Kasumi-1 (cell line): ENCODE results near the gene ARPC1B.
A peak's percentile ranks its signal among the peaks of the same experiment; 100 is the strongest.
"Not testable (repeated sequence)": the region's sequence is repeated elsewhere in the genome, so short reads cannot be mapped to it uniquely, and the experiment has no call there.

Experiments used
- DNase-seq, 2 experiments: peaks; one replicate each; lab custom pipeline; 2025; lab: John Stamatoyannopoulos, UW

Gene ARPC1B

GRCh38 chr7:99409192-99409572 lies 34.7 kb downstream of the ARPC1B start:
- peak; percentile 52 to 64 for DNase-seq

GRCh38 chr7:99409806-99410205 lies 35.3 kb downstream of the ARPC1B start:
- no peak for DNase-seq

DNA sequence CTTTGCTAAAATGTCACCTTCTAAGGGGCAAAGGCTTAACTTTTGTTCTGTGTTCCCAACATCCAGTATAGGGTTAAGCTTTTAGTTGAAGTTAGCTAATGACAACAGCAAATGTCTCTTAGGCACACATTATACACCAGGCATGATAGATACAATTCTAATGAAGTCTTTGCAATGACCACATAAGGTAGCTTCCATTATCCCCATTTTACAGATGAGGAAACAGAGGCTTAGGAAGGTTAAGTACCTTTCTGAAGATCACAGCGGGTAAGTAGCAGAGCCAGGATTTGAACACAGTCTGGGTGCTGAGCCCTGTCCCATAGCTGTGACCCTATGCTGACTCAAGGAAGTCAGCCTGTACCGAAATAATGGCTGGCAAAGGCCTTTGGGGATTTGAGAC lies 36.1 kb downstream of the ARPC1B start:
- no peak for DNase-seq

DNA sequence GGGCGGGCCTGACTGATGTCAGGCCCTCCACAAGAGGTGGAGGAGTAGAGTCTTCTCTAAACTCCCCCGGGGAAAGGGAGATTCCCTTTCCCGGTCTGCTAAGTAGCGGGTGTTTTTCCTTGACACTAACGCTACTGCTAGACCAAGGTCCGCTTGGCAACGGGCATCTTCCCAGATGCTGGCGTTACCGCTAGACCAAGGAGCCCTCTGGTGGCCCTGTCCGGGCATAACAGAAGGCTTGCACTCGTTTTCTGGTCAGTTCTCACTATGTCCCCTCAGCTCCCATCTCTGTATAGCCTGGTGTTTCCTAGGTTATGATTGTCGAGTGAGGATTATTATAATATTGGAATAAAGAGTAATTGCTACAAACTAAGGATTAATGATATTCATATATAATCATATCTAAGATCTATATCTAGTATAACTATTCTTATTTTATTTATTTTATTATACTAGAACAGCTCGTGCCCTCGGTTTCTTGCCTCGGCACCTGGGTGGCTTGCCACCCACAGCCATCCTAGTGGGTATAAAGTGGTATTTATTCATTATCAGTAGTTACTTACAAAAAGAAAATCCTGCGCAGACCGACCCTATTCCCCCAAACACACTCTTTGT lies 41.1 kb downstream of the ARPC1B start:
- DNase-seq = peak; percentile 39 to 53

DNA sequence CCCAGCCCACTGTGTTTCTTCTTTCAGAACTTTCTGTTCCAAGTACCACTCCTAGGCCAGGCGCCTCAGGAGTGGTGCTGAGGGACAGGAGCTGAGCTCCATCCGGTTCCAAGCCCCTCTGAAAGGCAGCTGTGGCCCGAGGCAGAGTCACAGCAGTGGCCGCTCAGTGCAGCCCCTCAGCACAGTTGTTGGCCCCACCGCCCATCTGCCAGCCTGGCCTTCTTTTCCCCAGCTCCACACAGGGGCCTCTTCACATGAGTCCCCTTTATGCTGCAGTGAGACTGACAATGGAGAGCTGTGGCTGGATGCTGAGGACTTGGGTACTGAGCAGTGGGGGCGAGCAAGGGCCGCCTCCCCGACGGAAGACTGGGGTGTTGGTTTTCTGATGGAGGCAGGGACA lies 43.7 kb downstream of the ARPC1B start:
- DNase-seq = no peak

GRCh38 chr7:99419323-99420021 lies 44.9 kb downstream of the ARPC1B start:
- no peak for DNase-seq

GRCh38 chr7:99420213-99420612 lies 45.7 kb downstream of the ARPC1B start:
- no peak for DNase-seq

DNA sequence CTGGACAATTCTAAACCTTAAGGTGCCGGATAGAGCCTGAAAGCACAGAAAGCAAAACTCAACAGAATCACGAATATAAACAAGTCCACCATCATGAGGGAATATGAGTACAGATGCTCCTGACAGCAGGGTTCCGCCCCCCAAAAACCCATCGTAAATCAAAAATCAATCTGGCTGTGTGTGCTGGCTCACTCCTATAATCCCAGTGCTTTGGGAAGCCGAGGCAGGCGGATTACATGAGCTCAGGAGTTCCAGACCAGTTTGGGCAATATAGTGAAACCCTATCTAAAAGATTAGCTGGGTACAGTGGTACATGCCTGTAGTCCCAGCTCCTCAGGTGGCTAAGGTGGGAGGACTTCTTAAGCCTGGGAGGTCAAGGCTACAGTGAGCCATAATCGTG lies 46.5 kb downstream of the ARPC1B start:
- no peak for DNase-seq

DNA sequence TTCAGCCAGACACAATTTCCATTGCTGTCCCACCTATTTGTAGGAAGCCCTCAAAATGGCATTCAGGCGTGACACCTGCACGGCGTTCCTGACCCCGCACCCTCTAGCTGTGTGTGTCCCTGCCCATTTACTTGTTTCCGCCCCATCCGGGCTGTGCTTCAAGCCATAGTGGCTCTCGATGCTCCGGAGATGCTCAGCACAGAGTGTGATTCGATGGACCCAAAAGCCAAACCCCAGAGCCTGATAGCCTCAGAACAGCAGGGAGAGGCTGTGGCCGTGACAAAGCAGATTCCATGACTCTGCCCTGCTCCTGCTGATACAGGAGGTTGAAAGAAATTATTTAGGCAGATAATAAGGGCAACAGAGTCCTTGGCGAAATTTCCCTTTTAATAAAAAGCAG lies 47.7 kb downstream of the ARPC1B start:
- no peak for DNase-seq

DNA sequence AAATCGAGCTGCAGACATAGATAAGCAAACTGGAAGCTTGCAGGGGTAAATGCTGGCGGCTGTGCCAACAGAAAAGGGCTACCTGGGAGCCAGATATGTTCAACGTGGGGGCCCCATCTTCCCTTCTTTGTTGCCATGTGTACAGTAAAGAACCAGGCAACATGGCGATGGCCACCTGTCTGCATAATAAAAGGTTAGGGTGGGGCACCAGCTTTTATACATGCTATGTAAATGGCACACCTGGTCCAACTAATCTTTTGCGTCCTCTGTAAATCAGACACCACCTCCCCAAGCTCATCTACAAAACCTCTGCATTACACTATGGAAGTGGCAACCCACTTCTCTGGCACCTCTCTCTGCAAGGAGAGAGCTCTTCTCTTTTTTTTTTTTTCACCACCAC lies 48.1 kb downstream of the ARPC1B start:
- no peak for DNase-seq

DNA sequence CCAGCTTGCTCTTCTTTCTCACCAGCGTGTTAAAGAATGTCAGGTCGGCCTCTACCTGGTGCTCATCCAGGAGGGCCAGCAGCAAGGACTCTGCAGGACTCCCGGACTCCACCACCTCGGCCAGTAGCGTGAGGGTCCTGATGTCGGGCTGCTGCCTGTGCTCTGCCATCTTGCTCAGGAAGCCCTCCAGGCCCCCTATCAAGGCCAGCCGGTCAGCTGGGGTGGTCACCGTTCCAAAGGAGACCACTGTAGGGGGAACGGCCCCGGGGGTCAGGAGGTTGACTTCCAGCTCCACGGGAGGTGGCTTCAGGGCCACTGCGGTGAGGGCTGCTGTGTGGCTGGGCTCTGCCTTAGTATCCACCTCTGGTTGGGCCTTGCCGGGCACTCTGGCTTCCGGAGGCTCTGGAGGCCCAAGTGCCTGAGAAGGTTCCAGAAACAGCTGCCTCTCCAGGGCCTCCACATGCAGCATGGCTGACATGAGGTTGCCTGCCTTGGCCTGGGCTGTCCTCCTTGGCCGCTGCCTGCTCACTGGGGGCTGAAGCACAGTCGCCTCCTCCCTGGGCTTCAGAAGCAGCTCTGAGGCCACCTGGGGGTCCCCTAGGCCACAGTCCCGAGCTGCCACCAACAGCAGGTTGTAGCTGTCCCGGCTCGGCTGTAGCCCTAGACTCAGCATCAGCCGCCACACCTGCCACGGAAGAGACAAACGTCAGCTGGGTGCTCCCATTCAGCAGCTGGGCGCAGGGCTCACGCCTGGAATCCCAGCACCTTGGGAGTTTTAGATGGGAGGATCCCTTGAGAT lies 50.6 kb downstream of the ARPC1B start:
- no peak for DNase-seq

DNA sequence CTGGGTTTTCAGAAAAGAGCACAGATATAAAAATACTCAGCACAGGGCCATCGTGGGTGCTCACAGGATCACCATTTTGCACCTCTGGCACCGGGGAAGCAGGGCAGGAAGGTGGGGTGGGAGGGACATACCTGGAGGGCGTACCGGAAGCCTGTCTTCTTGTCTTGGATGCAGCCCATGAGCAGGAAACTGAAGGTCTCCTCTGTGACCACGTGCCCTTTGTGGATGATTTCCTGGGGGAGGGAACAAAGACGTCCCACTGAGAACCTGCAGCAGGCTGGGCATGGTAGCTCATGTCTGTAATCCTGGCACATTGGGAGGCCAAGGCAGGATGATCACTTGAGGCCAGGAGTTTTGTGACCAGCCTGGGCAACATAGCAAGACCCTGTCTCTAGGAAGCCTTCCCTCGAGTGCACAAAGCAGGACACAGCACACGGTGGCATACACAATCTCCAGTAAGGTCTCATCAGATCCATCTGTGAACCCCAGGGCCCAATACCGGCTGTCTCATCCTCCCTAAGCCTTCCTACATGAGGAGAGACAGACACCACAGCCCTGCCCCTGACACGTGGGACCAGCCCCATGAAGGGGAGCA lies 54.5 kb downstream of the ARPC1B start:
- DNase-seq = no peak

GRCh38 chr7:99429756-99430155 lies 55.2 kb downstream of the ARPC1B start:
- no peak for DNase-seq

- not testable (repeated sequence) for DNase-seq
Measured at GRCh38 chr7:99431756-99432540, 57.4 kb downstream of the ARPC1B start.

GRCh38 chr7:99433158-99433557 lies 58.6 kb downstream of the ARPC1B start:
- DNase-seq = no peak

DNA sequence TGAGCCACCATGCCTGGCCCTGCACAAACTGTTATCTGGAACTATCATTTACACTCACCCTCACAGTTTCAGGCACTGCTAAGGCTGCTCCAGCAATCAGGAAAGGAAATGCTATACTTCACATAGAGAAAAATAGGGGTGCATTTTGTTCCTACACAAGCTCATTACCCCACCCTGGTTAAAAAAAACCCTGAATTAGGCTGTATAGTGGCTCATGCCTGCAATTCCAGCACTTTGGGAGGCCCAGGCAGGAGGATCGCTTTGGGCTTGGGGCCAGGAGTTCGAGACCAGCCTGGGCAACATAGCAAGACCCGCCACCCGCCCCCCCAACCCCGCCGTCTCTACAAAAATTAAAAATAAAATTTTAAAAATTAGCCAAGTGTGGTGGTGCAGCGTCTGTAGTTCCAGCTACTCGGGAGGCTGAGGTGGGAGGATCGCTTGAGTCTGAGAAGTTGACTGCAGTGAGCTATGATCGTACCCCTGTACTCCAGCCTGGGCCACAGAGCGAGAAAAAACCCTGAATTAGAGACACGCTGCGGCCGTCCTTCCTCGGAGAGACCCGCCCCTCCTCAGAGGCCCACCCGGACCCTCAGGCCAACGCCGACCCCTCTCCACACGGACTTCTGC lies 63.5 kb downstream of the ARPC1B start:
- DNase-seq = no peak

DNA sequence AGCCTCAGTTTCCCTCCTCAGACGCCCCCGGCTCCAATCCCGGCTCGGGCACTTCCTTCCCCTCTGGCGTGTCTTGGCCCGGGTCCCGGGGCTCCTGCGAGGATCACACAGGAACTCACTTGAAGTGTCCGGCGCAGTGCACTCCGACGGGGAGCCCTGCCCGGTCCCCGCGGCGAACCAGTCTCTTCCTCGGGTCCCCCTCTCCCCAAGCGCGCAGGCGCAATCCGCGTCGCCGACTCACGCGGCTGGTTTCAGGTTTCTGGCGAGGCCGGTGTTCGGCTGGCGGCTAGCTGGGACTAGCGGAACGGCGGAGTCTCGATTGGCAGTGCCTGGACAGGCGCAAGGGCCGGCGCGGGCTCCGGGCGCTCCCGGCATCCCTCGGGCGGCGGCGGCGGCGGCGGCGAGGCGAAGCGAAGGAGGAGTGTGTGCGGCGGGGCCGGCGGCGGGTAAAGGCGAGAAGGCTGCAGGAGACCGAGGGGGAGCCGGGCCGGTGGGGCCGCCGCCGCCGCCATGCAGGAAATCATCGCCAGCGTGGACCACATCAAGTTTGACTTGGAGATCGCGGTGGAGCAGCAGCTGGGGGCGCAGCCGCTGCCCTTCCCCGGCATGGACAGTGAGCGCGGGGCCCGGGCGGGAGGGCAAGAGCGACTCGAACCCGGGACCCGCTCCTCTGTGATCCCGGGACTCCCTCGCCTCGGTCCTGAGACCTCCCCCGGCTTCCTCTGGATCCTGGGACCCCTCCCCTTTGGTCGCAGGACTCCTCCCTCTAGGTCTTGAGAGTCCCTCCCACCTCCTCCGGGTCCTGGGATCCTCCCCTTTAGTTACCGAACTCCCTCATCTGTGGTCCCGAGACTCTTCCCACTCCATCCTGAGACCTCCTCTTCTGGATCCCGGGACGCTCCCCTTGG lies 64.3 kb downstream of the ARPC1B start, which contains the start of the genes CPSF4 and PTCD1:
Gene CPSF4, plus strand, starts transcription at position 371 of the 908 bp plus-strand sequence. Its CDS starts 140 bp downstream, at position 511.
Gene PTCD1, minus strand, starts transcription at position 226 of the 908 bp plus-strand sequence. CDS start 3,556 bp downstream, outside the sequence.
- peak; percentile 92 to 93 for DNase-seq

GRCh38 chr7:99440195-99440594 lies 65.7 kb downstream of the ARPC1B start:
- DNase-seq = no peak
